D721Med (cell line): ENCODE results near the gene EXOC4.

Experiments used
- DNase-seq: peaks from one replicate; pipeline ENCODE4 v3.0.0; 2011; ENCODE audit warnings: low spot score; ENCODE audit not compliant: insufficient read length
- FAIRE-seq: peaks from 2 replicates; lab custom pipeline; 2011; peaks lifted over from hg19 to GRCh38; lab: Jason Lieb, UNC
- TF ChIP-seq, protein P1 (sequence below): IDR thresholded peaks from 2 replicates; pipeline ENCODE4 v1.5.1; 2012; ENCODE audit warnings: mild to moderate bottlenecking, control low read depth; ENCODE audit not compliant: insufficient read depth; ENCODE audit errors: missing control alignments

EXOC4 gene

GRCh38 chr7:133836666-133837065, 583.8 kb downstream of the EXOC4 start:
- DNase-seq (no peak), FAIRE-seq (no peak)
- TF ChIP-seq, protein P1, sequence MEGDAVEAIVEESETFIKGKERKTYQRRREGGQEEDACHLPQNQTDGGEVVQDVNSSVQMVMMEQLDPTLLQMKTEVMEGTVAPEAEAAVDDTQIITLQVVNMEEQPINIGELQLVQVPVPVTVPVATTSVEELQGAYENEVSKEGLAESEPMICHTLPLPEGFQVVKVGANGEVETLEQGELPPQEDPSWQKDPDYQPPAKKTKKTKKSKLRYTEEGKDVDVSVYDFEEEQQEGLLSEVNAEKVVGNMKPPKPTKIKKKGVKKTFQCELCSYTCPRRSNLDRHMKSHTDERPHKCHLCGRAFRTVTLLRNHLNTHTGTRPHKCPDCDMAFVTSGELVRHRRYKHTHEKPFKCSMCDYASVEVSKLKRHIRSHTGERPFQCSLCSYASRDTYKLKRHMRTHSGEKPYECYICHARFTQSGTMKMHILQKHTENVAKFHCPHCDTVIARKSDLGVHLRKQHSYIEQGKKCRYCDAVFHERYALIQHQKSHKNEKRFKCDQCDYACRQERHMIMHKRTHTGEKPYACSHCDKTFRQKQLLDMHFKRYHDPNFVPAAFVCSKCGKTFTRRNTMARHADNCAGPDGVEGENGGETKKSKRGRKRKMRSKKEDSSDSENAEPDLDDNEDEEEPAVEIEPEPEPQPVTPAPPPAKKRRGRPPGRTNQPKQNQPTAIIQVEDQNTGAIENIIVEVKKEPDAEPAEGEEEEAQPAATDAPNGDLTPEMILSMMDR: no peak

- no peak for FAIRE-seq
- TF ChIP-seq, protein P1: no peak
- DNase-seq: no peak
Observed at GRCh38 chr7:133837224-133837623, 584.3 kb downstream of the EXOC4 start.

GRCh38 chr7:133839121-133839520, 586.2 kb downstream of the EXOC4 start:
- DNase-seq: no peak
- TF ChIP-seq, protein P1: no peak
- no peak for FAIRE-seq

DNA sequence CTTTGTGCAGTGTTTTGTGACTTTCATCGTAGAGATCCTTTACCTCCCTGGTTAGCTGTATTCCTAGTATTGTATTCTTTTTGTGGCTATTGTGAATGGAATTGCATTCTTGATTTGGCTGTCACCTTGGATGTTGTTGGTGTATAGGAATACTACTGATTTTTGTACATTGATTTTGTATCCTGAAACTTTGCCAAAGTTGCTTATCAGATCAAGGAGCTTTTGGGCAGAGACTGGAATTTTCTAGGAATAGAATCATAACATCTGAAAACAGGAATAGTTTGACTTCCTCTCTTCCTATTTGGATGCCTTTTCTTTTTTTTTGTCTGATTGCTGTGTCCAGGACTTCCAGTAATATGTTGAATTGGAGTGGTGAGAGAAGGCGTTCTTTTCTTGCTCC, 590.5 kb downstream of the EXOC4 start:
- TF ChIP-seq, protein P1: no peak
- DNase-seq (no peak), FAIRE-seq (no peak)

DNA sequence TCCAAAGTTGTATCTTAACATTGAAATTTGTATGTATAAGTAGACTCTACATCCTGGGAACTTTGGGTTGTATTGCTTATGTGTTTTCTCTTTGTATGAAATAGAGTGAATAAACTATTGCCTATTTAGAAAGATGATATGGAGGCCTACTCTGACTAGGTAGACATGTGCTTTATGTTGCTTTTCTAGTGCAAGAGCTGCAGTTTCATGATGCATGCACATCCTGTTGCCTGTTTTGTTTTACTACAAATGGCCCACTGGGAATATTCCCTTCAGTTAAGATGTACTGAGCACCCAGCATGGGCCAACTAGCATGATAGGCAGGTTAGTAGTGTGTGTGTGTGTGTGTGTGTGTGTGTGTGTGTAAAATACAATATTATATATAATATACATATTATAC, 592.1 kb downstream of the EXOC4 start:
- FAIRE-seq (no peak), DNase-seq (no peak)
- TF ChIP-seq, protein P1: no peak

DNA sequence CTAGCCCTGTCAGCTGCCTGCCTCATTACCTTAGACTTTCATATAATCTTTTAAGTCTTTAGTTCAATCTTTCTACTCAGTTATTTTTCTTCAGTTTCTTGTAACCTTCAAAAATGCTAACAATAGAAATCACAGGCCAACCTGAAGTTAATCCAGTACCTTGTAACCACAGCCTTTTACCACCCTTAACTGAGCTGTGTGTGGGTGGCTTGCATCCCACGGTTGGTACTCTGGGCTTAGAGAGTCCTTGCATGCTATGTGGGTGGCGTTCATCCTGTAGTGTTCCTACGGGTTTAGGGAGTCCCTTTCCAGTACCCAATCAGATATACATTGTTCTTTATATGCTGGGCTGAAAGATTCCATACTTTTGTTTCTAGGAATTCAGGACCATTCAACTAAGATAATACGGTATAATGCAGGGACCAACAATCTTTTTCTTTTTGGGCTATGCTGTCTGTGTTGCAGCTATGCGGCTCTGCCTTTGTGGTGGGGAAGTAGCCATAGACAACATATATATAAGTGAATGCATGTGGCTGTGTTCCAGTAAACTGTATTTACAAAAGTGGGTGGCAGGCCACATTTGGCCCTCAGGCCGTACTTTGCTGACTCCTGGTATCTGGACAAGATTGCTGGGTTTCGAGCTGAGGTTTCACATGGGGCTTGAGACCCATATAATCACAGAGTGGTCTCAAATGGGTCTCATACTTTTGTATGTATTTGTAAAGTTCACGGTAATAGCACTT, 593.5 kb downstream of the EXOC4 start:
- TF ChIP-seq, protein P1: no peak
- DNase-seq (no peak), FAIRE-seq (no peak)
